ENCODE measurements around the gene PLA2G4D. TPM values are rescaled to one million over a fixed set of nuclear protein-coding genes. Genes with fewer than 3 reads are reported as not detected.

PLA2G4D gene
- total RNA-seq, 1 donor from 2014 or later: not detected

GRCh38 chr15:42118650-42119445 is 24.5 kb upstream of the PLA2G4D start:
- H3K4me1 Mint-ChIP-seq (ENCODE audit: low read depth): peaks cover 8% of the 10 kb centered on the region
- H3K27ac Mint-ChIP-seq: no peak overlapping the region
- peaks cover 17% of the 10 kb centered on the region for H3K27me3 Mint-ChIP-seq (ENCODE audit: low read depth)
- intact Hi-C loops (cut with micrococcal nuclease): no loop called here
- H3K9me3 Mint-ChIP-seq: no peaks in the 10 kb centered on the region
- no peak for DNase-seq (ENCODE audit: low spot score)
- no peak overlapping the region for H3K4me3 Mint-ChIP-seq (ENCODE audit: low read depth)
- no peaks in the 10 kb centered on the region for H3K36me3 Mint-ChIP-seq (ENCODE audit: low read depth)

DNA sequence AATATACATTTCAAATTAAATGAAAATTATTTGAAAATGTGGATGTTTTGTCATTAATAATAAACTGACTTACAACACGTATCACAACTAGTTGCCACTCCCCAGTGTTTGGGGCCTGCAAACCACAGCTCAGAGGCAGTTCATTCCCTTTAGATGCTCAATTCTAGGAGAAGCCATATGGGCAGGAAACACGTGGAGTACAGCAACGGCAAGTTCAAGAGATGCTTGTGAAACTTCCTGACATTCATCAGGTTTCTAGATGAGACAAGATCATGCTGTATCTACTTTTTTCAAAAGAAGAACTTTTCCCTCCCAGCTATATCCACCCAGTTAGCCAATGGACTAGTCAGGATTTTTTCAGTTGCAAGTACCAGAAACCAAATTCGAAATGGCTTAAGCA is 17.6 kb upstream of the PLA2G4D start:
- Mint-ChIP-seq H3K27me3 (ENCODE audit: low read depth) (peaks cover 39% of the 10 kb centered on the region), H3K4me1 (ENCODE audit: low read depth) (peaks cover 22% of the 10 kb centered on the region), H3K27ac (no peak overlapping the region), H3K4me3 (ENCODE audit: low read depth) (no peak overlapping the region), H3K9me3 (no peaks in the 10 kb centered on the region), H3K36me3 (ENCODE audit: low read depth) (no peaks in the 10 kb centered on the region)
- no peak for DNase-seq (ENCODE audit: low spot score)
- intact Hi-C loops (cut with micrococcal nuclease): no loop called here

DNA sequence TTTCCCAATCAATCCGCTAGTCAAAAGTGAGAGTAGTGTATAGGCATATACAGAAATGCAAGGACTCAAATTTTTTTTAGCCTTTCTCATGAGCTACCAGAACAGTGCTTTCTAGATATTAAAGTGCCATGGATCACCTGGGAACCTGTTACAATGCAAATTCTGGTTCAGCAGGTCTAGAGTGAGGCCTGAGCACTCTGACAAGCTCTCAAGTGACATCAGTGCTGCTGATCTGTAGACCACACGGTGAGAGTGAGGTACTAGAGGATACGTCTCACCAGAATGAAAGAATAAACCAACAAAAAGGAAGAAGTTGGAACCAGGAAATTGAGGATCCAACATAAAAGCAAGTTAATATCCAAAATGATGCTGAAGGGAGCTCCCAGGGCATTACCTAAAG is 16.0 kb upstream of the PLA2G4D start:
- no peaks in the 10 kb centered on the region for H3K36me3 Mint-ChIP-seq (ENCODE audit: low read depth)
- peaks cover 22% of the 10 kb centered on the region for H3K4me1 Mint-ChIP-seq (ENCODE audit: low read depth)
- intact Hi-C loops (cut with micrococcal nuclease): no loop called here
- no peak overlapping the region for H3K27ac Mint-ChIP-seq
- H3K4me3 Mint-ChIP-seq (ENCODE audit: low read depth): no peak overlapping the region
- no peak for DNase-seq (ENCODE audit: low spot score)
- H3K9me3 Mint-ChIP-seq: no peaks in the 10 kb centered on the region
- peaks cover 33% of the 10 kb centered on the region for H3K27me3 Mint-ChIP-seq (ENCODE audit: low read depth)

- H3K27ac Mint-ChIP-seq: no peak overlapping the region
- no peak for DNase-seq (ENCODE audit: low spot score)
- H3K4me1 Mint-ChIP-seq (ENCODE audit: low read depth): peaks cover 22% of the 10 kb centered on the region
- H3K27me3 Mint-ChIP-seq (ENCODE audit: low read depth): peaks cover 29% of the 10 kb centered on the region
- intact Hi-C loops (cut with micrococcal nuclease): no loop called here
- H3K36me3 Mint-ChIP-seq (ENCODE audit: low read depth): no peaks in the 10 kb centered on the region
- H3K9me3 Mint-ChIP-seq: no peaks in the 10 kb centered on the region
- H3K4me3 Mint-ChIP-seq (ENCODE audit: low read depth): no peak overlapping the region
These were observed 14.4 kb upstream of the PLA2G4D start for GRCh38 chr15:42108806-42109205.

- Mint-ChIP-seq H3K4me1 (ENCODE audit: low read depth) (peaks cover 18% of the 10 kb centered on the region), H3K36me3 (ENCODE audit: low read depth) (no peaks in the 10 kb centered on the region), H3K4me3 (ENCODE audit: low read depth) (no peak overlapping the region), H3K9me3 (no peaks in the 10 kb centered on the region), H3K27ac (no peak overlapping the region), H3K27me3 (ENCODE audit: low read depth) (peaks cover 24% of the 10 kb centered on the region)
- intact Hi-C loops (cut with micrococcal nuclease): no loop called here
- no peak for DNase-seq (ENCODE audit: low spot score)
These were observed 13.8 kb upstream of the PLA2G4D start for GRCh38 chr15:42108189-42108588.

DNA sequence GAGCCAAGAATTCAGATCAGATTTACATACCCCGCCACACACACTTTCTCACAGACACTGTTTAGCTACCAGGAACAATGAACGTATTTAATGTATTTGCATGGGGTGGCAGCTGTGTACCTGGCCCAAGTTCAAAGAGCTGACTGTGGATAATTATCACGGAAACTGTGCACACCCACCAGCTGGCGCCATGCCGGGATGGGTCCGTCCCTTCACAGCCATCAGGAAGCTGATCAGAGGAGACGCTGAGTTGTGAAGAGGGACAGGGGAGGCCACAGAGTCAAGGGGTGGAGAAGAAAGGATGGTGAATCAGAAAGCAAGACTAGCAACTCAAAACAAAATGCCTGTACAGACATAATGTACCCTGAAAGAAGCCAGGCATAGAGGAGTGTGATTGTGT is 13.1 kb upstream of the PLA2G4D start:
- no peak for DNase-seq (ENCODE audit: low spot score)
- peak overlapping the region; percentile 32 for H3K27ac Mint-ChIP-seq
- H3K4me1 Mint-ChIP-seq (ENCODE audit: low read depth): peaks cover 16% of the 10 kb centered on the region
- intact Hi-C loops (cut with micrococcal nuclease): no loop called here
- H3K27me3 Mint-ChIP-seq (ENCODE audit: low read depth): peaks cover 22% of the 10 kb centered on the region
- H3K4me3 Mint-ChIP-seq (ENCODE audit: low read depth): no peak overlapping the region
- H3K36me3 Mint-ChIP-seq (ENCODE audit: low read depth): no peaks in the 10 kb centered on the region
- no peaks in the 10 kb centered on the region for H3K9me3 Mint-ChIP-seq

- no peaks in the 10 kb centered on the region for H3K9me3 Mint-ChIP-seq
- intact Hi-C loops (cut with micrococcal nuclease): no loop called here
These were observed 11.9 kb upstream of the PLA2G4D start for GRCh38 chr15:42106288-42106687.

DNA sequence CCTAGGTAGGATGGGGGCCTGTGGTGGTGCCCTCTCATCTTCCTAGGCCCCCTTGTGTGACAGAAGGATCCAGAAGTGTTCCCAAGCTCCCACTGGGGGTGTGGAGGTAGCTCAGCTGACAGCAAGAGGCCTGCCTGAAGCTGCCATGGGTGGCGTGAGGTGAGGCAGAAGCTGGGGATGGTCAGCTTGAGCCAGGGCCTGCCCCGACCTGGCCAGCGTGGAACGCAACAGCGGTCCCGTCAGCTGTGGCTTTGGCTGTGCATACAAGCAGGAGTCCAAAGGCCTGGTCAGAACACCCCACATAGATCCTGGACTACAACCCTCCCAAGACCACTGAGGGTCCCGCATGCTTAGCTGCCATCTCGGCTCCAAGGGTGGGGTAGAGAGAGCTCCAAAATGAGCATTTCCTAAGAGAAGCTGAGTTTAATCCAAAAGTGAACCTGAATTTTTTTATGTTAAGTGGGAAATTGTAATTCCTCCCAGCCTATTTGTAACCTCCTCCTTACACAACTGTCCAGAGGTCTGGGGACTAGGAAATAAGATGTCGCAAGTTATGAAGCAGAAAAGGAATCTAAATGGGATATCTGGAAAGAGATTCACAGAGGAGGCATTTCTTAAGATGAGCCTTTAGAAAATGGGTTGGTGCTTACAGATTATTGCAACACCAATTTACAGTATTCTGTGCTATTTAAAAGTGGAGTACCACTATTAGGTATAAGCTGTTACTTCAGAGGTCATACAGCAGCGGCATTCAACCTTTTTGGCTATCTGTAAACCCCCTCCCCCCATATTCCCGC is 9.9 kb upstream of the PLA2G4D start:
- Mint-ChIP-seq H3K4me1 (ENCODE audit: low read depth) (peaks cover 8% of the 10 kb centered on the region), H3K4me3 (ENCODE audit: low read depth) (no peak overlapping the region), H3K36me3 (ENCODE audit: low read depth) (no peaks in the 10 kb centered on the region), H3K27me3 (ENCODE audit: low read depth) (peaks cover 15% of the 10 kb centered on the region), H3K27ac (no peak overlapping the region), H3K9me3 (no peaks in the 10 kb centered on the region)
- DNase-seq (ENCODE audit: low spot score): no peak
- intact Hi-C loops (cut with micrococcal nuclease): no loop called here

More at GRCh38 chr15:42106288-42106687, 11.9 kb upstream of the PLA2G4D start:
- peaks cover 13% of the 10 kb centered on the region for H3K4me1 Mint-ChIP-seq (ENCODE audit: low read depth)
- H3K27ac Mint-ChIP-seq: no peak overlapping the region
- H3K4me3 Mint-ChIP-seq (ENCODE audit: low read depth): no peak overlapping the region
- peaks cover 21% of the 10 kb centered on the region for H3K27me3 Mint-ChIP-seq (ENCODE audit: low read depth)
- no peak for DNase-seq (ENCODE audit: low spot score)
- no peaks in the 10 kb centered on the region for H3K36me3 Mint-ChIP-seq (ENCODE audit: low read depth)

DNA sequence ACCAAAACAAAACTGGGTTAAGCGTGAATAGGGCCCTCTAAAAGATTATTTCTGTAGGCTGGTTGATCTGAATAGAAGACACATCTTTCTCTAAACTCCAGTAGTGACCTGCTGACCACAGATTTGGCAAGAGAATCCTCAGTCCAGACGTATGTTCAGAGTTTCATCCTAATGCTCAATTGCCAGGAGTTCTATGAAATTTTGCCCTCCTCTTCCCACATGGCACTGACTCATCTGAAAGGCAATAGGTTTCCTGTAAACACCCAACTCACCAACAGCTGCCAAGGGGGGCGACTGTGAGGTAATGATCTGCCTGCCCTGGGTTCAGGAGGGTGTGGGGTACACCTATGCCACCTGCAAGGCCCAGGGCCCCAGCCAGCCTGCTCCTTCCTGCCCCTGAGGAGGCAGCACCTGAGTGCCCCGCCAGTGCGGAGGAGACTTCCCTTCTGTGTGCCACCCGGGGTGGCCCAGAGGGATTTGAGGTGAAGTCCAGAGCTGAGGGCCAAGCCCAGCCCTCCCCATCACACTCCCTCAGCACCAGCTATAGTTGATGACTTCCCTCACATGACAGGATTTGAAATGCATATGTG is 8.4 kb upstream of the PLA2G4D start:
- H3K27me3 Mint-ChIP-seq (ENCODE audit: low read depth): peaks cover 9% of the 10 kb centered on the region
- intact Hi-C loops (cut with micrococcal nuclease): no loop called here
- H3K9me3 Mint-ChIP-seq: no peaks in the 10 kb centered on the region
- H3K4me3 Mint-ChIP-seq (ENCODE audit: low read depth): no peak overlapping the region
- DNase-seq (ENCODE audit: low spot score): no peak
- no peaks in the 10 kb centered on the region for H3K36me3 Mint-ChIP-seq (ENCODE audit: low read depth)
- H3K4me1 Mint-ChIP-seq (ENCODE audit: low read depth): peaks cover 6% of the 10 kb centered on the region
- no peak overlapping the region for H3K27ac Mint-ChIP-seq

GRCh38 chr15:42101861-42102260 is 7.5 kb upstream of the PLA2G4D start:
- intact Hi-C loops (cut with micrococcal nuclease): no loop called here
- no peak overlapping the region for H3K27ac Mint-ChIP-seq
- peaks cover 8% of the 10 kb centered on the region for H3K27me3 Mint-ChIP-seq (ENCODE audit: low read depth)
- no peaks in the 10 kb centered on the region for H3K9me3 Mint-ChIP-seq
- DNase-seq (ENCODE audit: low spot score): no peak
- H3K4me1 Mint-ChIP-seq (ENCODE audit: low read depth): no peaks in the 10 kb centered on the region
- no peaks in the 10 kb centered on the region for H3K36me3 Mint-ChIP-seq (ENCODE audit: low read depth)
- H3K4me3 Mint-ChIP-seq (ENCODE audit: low read depth): no peak overlapping the region

GRCh38 chr15:42100021-42100800 is 5.8 kb upstream of the PLA2G4D start:
- Mint-ChIP-seq H3K36me3 (ENCODE audit: low read depth) (no peaks in the 10 kb centered on the region), H3K9me3 (no peaks in the 10 kb centered on the region), H3K27ac (no peak overlapping the region), H3K4me3 (ENCODE audit: low read depth) (no peak overlapping the region), H3K4me1 (ENCODE audit: low read depth) (no peaks in the 10 kb centered on the region), H3K27me3 (ENCODE audit: low read depth) (peaks cover 8% of the 10 kb centered on the region)
- intact Hi-C loops (cut with micrococcal nuclease): no loop called here
- no peak for DNase-seq (ENCODE audit: low spot score)

DNA sequence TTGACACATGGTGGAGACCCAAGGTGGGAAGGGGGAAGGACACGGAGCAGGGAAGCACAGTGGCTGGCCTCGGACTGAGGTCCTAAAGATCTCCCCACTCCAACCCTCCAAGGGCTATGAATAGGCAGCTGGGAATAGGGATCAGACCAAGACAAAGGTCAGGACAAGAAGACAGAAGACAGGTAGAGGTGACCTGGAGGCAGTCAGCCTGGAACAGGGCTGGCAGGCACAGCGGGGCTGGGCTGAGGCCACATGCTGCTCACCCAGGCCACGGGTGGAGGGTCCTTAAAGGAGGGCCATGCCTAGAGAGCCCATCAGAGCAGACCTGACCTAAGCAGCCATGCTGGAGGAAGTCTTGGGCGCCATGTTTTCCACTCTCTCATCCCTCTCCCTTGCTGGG is 2.7 kb upstream of the PLA2G4D start:
- Mint-ChIP-seq H3K27me3 (ENCODE audit: low read depth) (peaks cover 8% of the 10 kb centered on the region), H3K4me3 (ENCODE audit: low read depth) (no peak overlapping the region), H3K4me1 (ENCODE audit: low read depth) (no peaks in the 10 kb centered on the region), H3K36me3 (ENCODE audit: low read depth) (no peaks in the 10 kb centered on the region), H3K9me3 (no peaks in the 10 kb centered on the region), H3K27ac (no peak overlapping the region)
- intact Hi-C loops (cut with micrococcal nuclease): no loop called here
- DNase-seq (ENCODE audit: low spot score): no peak

All from activated T-helper 2 cell treated with anti-CD3 and anti-CD28 coated beads, Interferon-gamma antibody, Interleukin-2, Interleukin-4, amounts not matched to agents 10 μg/mL and 5 μg/mL and 100 μg/mL, durations not matched to agents 14 hours and 24 hours and 36 hours (primary cell).